Neutrophil (primary cell): ENCODE measurements around the gene LRRIQ1.

Source experiments
- H3K27ac ChIP-seq: fragments of 200-600 bp; sonication (generic); 2 replicates; pipeline ENCODE4 v1.5.1; 2016; ENCODE audit warnings: mild to moderate bottlenecking, moderate library complexity
- H3K27me3 ChIP-seq: fragments of 200-600 bp; sonication (generic); 2 replicates; pipeline ENCODE4 v1.6.0; 2016; ENCODE audit warnings: mild to moderate bottlenecking
- H3K36me3 ChIP-seq: fragments of 200-600 bp; sonication (generic); 2 replicates; pipeline ENCODE4 v1.5.1; 2017
- H3K4me1 ChIP-seq, 2 experiments: fragments of 200-600 bp in 1 of 2; sonication (generic) in 1 of 2; 1 replicate in 1 of 2; 2 replicates in 1 of 2; pipeline versions ENCODE4 v1.5.1 to v1.6.1; 2013 to 2016; ENCODE audit warnings: low read depth in 1 of 2, low read length in 1 of 2, mild to moderate bottlenecking in 1 of 2, moderate library complexity in 1 of 2; ENCODE audit not compliant: control insufficient read depth in 1 of 2, insufficient read depth in 1 of 2
- H3K4me3 ChIP-seq, 2 experiments: fragments of 200-600 bp in 1 of 2; sonication (generic) in 1 of 2; 1 replicate in 1 of 2; 2 replicates in 1 of 2; pipeline ENCODE4 v1.5.1; 2013 to 2016; ENCODE audit warnings: low read depth in 1 of 2, low read length in 1 of 2, mild to moderate bottlenecking in 1 of 2, moderate library complexity in 1 of 2
- H3K9me3 ChIP-seq: fragments of 200-600 bp; sonication (generic); 2 replicates; pipeline ENCODE4 v1.5.1; 2016
- CTCF ChIP-seq: fragments of 200-600 bp; sonication (generic); IDR thresholded peaks from 2 replicates; pipeline ENCODE4 v1.5.1; 2016; ENCODE audit warnings: antibody characterized with exemption

LRRIQ1 gene

GRCh38 chr12:85036234-85036707 is at the start of gene LRRIQ1, which contains the start of gene TSPAN19:
LRRIQ1 (plus strand) TSS chr12:85036351; CDS start chr12:85038177, 1,826 bp downstream.
TSPAN19 (minus strand) TSS chr12:85036277; CDS start chr12:85029946, 6,331 bp downstream.
- no peak for TF ChIP-seq CTCF
- no peaks in the 10 kb centered on the region for H3K9me3 ChIP-seq
- H3K27me3 ChIP-seq, result peaks cover 21% of the 10 kb centered on the region
- H3K27ac ChIP-seq, result no peak within 1 kb of the TSS
- H3K4me3 ChIP-seq, result no peak within 1 kb of the TSS
- no peaks in the 10 kb centered on the region for H3K36me3 ChIP-seq
- H3K4me1 ChIP-seq, result no peaks in the 10 kb centered on the region

- Histone ChIP-seq H3K27ac (no peak overlapping the region), H3K9me3 (no peaks in the 10 kb centered on the region), H3K27me3 (no peaks in the 10 kb centered on the region), H3K36me3 (no peaks in the 10 kb centered on the region), H3K4me3 (no peak overlapping the region), H3K4me1 (no peaks in the 10 kb centered on the region)
- no peak for TF ChIP-seq CTCF
Observed at GRCh38 chr12:84986586-84986985, 49.6 kb upstream of the LRRIQ1 start.

- H3K27me3 ChIP-seq, result no peaks in the 10 kb centered on the region
- no peaks in the 10 kb centered on the region for H3K9me3 ChIP-seq
- no peaks in the 10 kb centered on the region for H3K4me1 ChIP-seq
- no peak overlapping the region for H3K27ac ChIP-seq
- H3K36me3 ChIP-seq, result no peaks in the 10 kb centered on the region
- H3K4me3 ChIP-seq, result no peak overlapping the region
- no peak for TF ChIP-seq CTCF
Observed at GRCh38 chr12:84994426-84994825, 41.7 kb upstream of the LRRIQ1 start.

- TF ChIP-seq CTCF, result no peak
- Histone ChIP-seq H3K4me1 (no peaks in the 10 kb centered on the region), H3K9me3 (no peaks in the 10 kb centered on the region), H3K36me3 (no peaks in the 10 kb centered on the region), H3K4me3 (no peak overlapping the region), H3K27me3 (no peaks in the 10 kb centered on the region), H3K27ac (no peak overlapping the region)
Observed at GRCh38 chr12:84995641-84996040, 40.5 kb upstream of the LRRIQ1 start.

- H3K4me3 ChIP-seq, result no peak overlapping the region
- no peaks in the 10 kb centered on the region for H3K4me1 ChIP-seq
- no peak overlapping the region for H3K27ac ChIP-seq
- H3K27me3 ChIP-seq, result no peaks in the 10 kb centered on the region
- no peak for TF ChIP-seq CTCF
- no peaks in the 10 kb centered on the region for H3K9me3 ChIP-seq
- H3K36me3 ChIP-seq, result no peaks in the 10 kb centered on the region
Observed at GRCh38 chr12:84996759-84997158, 39.4 kb upstream of the LRRIQ1 start.

GRCh38 chr12:84998341-84998740 is 37.8 kb upstream of the LRRIQ1 start:
- no peak overlapping the region for H3K4me3 ChIP-seq
- H3K9me3 ChIP-seq, result no peaks in the 10 kb centered on the region
- no peaks in the 10 kb centered on the region for H3K27me3 ChIP-seq
- TF ChIP-seq CTCF, result no peak
- no peaks in the 10 kb centered on the region for H3K36me3 ChIP-seq
- H3K4me1 ChIP-seq, result no peaks in the 10 kb centered on the region
- no peak overlapping the region for H3K27ac ChIP-seq
